Mammary epithelial cell (primary cell): Measurements from ENCODE around the gene TSPAN2.

ENCODE experiments used
- CTCF ChIP-seq, 2 donors: IDR thresholded peaks in 1 of 2; conservative IDR thresholded peaks in 1 of 2; 2 replicates each; pipeline ENCODE4 v1.5.1; 2011 to 2012; ENCODE audit warnings: inconsistent platforms in 2 of 2, low read length in 2 of 2, mild to moderate bottlenecking in 2 of 2, control low read depth in 1 of 2, low read depth in 1 of 2; ENCODE audit not compliant: insufficient read depth in 1 of 2; ENCODE audit errors: extremely low read depth in 1 of 2
- EZH2 ChIP-seq: IDR thresholded peaks from 2 replicates; pipeline ENCODE4 v1.6.1; 2012; ENCODE audit warnings: low read length, inconsistent platforms, borderline replicate concordance

GRCh38 chr1:115137191-115137590 is 47.9 kb upstream of the TSPAN2 start:
- TF ChIP-seq CTCF (conservative IDR thresholded peaks at IDR 0.05 in 1 of 2, IDR thresholded peaks at IDR 0.05 in 1 of 2; ENCODE audit: extremely low read depth in 1 of 2, insufficient read depth in 1 of 2, low read depth in 1 of 2, low read length in 2 of 2) (no peak), EZH2 (no peak)
